H1 (cell line): ENCODE measurements around the gene PDCL3. TPM values are rescaled to one million over a fixed set of nuclear protein-coding genes. Genes with fewer than 3 reads are reported as not detected.

ENCODE experiments used
- SIN3A ChIP-seq, 2 experiments: IDR thresholded peaks in 1 of 2; conservative IDR thresholded peaks in 1 of 2; 2 replicates each; pipeline ENCODE4 v1.6.1; 2011 to 2012; ENCODE audit warnings: low read length in 2 of 2, improper control_type of control experiment in 1 of 2, low read depth in 1 of 2, mild to moderate bottlenecking in 1 of 2
- SIRT6 ChIP-seq: IDR thresholded peaks from one replicate; pipeline ENCODE4 v1.7.1; 2012; ENCODE audit warnings: low read length, inconsistent platforms
- polyA plus RNA-seq, 7 experiments: library from polyadenylated mRNA; depleted of rRNA in 3 of 7; stranded (reverse) in 5 of 7; unstranded in 2 of 7; fragments of >200 nt in 5 of 7; fragments of 200-250 nt in 2 of 7; gene quantifications; 1 replicate in 5 of 7; 2 replicates in 1 of 7; 4 replicates in 1 of 7; pipeline versions ENCODE4 v1.2.1 to v1.2.3, GENCODE V29; 2011 to 2013; ENCODE audit warnings: missing spikeins in 2 of 7, mixed read lengths in 2 of 7
- total RNA-seq: library from RNA; stranded (reverse); fragmentation: NEBNext Ultra II Directional; extraction: Animal tissue kit (Norgen Biotek cat#: 25700); gene quantifications from 2 replicates; pipeline ENCODE4 v1.2.1, GENCODE V29; 2021

PDCL3 gene
- total and polyA plus RNA-seq, 2 of the 8 experiments (the other 6 are each of a cell fraction or from before 2014, with no cell fraction given): 19.8 to 29.4 TPM

DNA sequence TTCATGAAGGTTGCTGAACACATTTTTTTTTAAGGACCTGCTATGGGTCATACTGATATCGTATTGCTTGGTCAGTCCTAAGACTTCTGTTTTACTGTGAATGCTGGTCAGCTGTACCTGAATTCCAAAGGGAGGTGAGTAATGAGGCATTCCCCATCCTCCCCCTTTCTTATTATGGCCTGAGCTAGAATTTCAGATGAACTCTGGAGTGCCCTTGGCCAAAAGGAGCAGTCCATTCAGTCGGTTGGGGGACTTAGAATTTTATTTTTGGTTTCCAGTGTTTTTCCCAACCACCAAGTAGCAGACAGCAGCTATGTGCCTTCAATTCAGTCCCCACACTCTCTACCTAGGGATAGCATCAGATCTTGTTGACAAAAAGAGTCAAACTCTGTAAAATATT is 26.9 kb upstream of the PDCL3 start (continued):
- TF ChIP-seq SIN3A (conservative IDR thresholded peaks at IDR 0.05 in 1 of 2, IDR thresholded peaks at IDR 0.05 in 1 of 2; ENCODE audit: low read depth in 1 of 2, low read length in 2 of 2) (no peak), SIRT6 (no peak)
